GM21390 (cell line): ENCODE results near the gene CORO1C.

ENCODE experiments used
- ATAC-seq: cut with Tn5 transposase; IDR thresholded peaks from one replicate; pipeline ENCODE4 v1.9.1; 2021; ENCODE audit not compliant: unreplicated experiment

The CORO1C gene

DNA sequence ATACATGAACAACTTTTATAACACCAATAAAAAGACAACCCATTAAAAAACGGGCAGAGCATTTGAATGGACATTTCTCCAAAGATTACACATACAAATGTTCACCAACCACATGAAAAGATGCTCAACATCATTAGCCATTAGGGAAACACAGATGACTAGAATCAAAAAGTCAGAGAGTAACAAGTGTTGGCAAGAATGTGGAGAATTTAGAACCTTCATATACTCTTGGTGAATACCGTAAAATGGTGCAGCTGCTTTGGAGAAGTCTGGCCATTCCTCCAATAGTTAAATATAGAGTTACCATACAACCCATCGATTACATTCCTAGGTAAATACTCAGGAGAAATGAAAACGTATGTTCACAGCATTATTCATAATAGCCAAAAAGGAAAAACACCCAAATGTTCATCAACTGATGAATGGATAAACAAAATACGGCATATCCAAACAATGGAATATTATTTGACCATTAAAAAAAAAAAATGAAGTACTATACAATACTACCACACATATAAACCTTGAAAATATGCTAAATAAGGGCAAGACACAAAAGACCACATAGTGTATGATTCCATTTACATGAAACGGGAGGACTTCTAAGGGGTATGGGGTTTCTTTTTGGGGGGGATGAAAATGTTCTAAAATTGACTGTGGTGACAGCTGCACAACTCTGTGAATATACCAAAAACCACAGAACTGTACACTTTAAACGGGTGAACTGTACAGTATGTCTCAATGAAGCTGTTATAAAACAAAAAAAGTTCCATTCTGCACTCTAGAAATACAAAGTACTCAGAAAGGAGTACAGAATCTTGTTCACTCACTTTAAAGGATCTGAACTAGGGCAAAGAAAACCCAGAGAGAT is 3.2 kb downstream of the CORO1C start:
- ATAC-seq: no peak

DNA sequence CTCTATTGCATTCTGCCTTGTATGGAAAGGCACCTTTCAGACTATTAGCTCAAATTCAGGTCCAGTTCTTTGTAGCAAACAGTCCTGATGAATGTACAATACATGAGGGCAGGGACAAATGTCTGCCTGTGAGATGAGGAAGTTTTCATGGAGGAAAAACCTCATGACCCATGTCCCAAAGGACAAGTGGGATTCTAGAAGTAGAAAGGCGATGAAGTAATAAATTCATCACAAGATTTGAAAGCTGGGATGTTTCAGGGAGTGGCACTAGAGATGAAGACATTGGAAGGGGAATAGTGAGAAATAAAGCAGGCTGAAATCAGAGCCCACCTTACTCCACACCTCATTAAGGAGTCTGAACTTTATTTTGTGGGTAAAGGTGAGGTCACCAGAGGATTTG is 4.2 kb downstream of the CORO1C start:
- ATAC-seq: no peak

DNA sequence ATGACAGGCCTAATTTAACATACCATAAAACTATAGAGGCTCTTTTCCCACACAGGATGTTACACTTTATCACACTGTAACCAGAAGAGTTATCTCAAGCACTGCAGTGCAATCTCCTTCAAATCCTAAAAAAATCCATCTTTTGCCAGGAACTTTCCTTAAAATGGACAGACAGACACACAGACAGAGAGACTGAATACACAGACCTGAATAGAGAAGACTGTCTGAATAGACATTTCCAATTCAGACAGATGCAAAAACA is 6.5 kb downstream of the CORO1C start:
- no peak for ATAC-seq

- no peak for ATAC-seq
These were observed 7.0 kb downstream of the CORO1C start for GRCh38 chr12:108724054-108724889.

- no peak for ATAC-seq
These were observed 8.1 kb downstream of the CORO1C start for GRCh38 chr12:108722992-108723766.

GRCh38 chr12:108722463-108722862 is 8.9 kb downstream of the CORO1C start:
- no peak for ATAC-seq

GRCh38 chr12:108721824-108722223 is 9.5 kb downstream of the CORO1C start:
- ATAC-seq: no peak

DNA sequence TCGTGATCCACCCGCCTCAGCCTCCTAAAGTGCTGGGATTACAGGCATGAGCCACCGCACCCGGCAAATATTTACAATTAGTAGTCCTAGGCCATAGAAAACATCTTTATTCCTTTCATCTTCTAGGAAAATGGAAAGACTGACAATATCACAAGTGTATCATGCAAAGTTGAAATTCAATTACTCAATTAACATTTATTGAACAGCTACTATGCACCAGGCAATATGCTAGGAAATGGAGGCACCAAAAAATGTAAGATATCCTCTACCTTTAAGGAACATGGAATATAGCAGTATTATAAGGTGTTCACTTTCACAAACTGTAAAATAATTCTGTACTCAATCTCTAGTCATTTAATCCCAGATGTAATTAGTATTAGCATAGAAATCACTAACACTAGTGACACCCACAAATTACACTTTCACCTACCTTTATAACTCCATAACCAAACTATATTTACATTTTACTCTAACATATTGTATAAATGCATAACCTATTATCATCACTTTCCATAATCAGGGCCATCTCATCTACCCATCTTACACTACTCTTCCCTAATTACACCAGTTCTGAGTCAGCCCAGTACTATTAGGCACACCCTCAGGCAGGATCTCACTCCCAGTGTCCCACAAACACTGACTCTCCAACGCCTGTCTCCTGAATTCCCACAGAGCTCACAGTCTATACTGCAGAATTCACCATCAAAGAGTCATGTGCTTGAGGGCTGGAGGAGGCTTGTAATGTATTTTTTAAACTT is 10.4 kb downstream of the CORO1C start:
- ATAC-seq: no peak

DNA sequence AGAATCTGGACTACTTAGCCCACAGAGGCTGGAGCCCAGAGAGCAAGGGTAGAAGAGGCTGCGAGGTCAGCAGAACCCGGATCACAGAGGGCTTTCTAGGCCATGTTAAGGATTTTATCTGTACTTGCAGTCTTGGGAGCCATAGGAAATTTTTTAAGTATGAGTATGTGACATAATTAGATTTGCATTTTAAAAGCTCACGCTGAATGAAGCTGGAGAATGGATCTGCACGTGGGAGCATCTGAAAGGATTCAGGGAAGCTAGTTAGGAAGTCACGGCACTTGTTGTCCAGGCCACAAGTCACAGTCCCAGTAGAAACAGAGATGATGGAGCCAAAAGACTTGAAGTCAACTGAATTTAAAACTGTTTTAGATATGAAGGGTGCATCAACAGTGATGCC is 14.1 kb downstream of the CORO1C start:
- ATAC-seq: no peak

- ATAC-seq: no peak
These were observed 16.5 kb downstream of the CORO1C start for GRCh38 chr12:108714866-108715265.

- ATAC-seq: no peak
These were observed 17.8 kb downstream of the CORO1C start for GRCh38 chr12:108713471-108713870.

GRCh38 chr12:108712925-108713203 is 18.5 kb downstream of the CORO1C start:
- no peak for ATAC-seq

- ATAC-seq: no peak
These were observed 19.0 kb downstream of the CORO1C start for GRCh38 chr12:108712165-108712924.

- ATAC-seq: no peak
These were observed 19.7 kb downstream of the CORO1C start for GRCh38 chr12:108711489-108712164.

DNA sequence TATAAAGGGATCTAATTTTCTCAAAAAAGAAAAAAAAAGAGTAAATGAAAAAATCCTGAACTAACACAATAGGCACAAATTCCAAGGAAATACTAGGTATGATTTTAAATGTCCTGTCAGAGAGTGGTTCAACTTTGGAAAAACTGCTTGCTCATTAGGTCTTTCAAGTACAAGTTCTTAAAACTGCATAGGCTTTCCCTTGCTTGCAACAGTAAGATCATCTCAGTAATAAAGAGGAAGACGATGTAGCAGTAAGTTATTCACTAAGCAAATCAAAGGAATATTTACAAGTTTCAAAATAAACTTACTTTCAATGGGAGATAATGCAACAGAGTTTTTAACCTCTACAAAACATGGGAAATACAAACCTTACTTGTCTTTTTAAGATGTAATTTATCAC is 21.6 kb downstream of the CORO1C start:
- no peak for ATAC-seq

DNA sequence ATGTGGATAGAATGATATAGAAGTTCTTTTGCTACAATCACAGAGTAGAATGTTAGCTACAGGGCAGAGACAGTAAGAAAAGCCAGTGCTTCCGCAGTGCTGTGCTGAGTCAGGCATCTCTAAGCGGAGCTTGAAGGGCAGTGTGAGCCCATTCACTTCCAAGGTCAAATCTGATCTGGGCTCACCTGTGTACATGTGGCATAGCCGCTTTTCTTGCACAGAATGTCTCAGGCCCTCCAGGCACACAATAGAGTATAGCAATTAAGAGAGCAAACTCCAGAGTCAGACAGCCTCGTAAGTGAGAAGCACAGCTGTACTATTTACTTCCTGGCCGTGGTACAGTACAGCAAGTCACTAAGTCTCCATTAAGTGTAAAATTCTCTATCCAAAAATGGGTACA is 26.8 kb downstream of the CORO1C start:
- no peak for ATAC-seq

GRCh38 chr12:108702595-108703320 is 28.6 kb downstream of the CORO1C start:
- no peak for ATAC-seq

- no peak for ATAC-seq
These were observed 29.4 kb downstream of the CORO1C start for GRCh38 chr12:108701779-108702441.
